ENCODE results near the gene DUSP22.
A peak's percentile ranks its signal among the peaks of the same experiment; 100 is the strongest.
"Not testable (repeated sequence)": the region's sequence is repeated elsewhere in the genome, so short reads cannot be mapped to it uniquely, and the experiment has no call there.

DUSP22 gene

GRCh38 chr6:285902-286301, 6.4 kb upstream of the DUSP22 start:
- H3K36me3 Mint-ChIP-seq (ENCODE audit: low read depth); H3K27me3 Mint-ChIP-seq (ENCODE audit: low read depth); H3K4me3 Mint-ChIP-seq; H3K27ac Mint-ChIP-seq; H3K9me3 Mint-ChIP-seq: not testable (repeated sequence)
- peaks cover 26% of the 10 kb centered on the region for H3K4me1 Mint-ChIP-seq (ENCODE audit: low read depth)

- Mint-ChIP-seq H3K27me3 (ENCODE audit: low read depth) (no peaks in the 10 kb centered on the region), H3K4me1 (ENCODE audit: low read depth) (peaks cover 32% of the 10 kb centered on the region), H3K4me3 (no peak overlapping the region), H3K27ac (no peak overlapping the region), H3K9me3 (peaks cover 5% of the 10 kb centered on the region), H3K36me3 (ENCODE audit: low read depth) (peaks cover 5% of the 10 kb centered on the region)
Observed at GRCh38 chr6:286681-287488, 5.4 kb upstream of the DUSP22 start.

GRCh38 chr6:287489-287860, 4.8 kb upstream of the DUSP22 start:
- peaks cover 32% of the 10 kb centered on the region for H3K4me1 Mint-ChIP-seq (ENCODE audit: low read depth)
- peak overlapping the region; percentile 11 for H3K27ac Mint-ChIP-seq
- H3K9me3 Mint-ChIP-seq = peaks cover 5% of the 10 kb centered on the region
- H3K4me3 Mint-ChIP-seq = no peak overlapping the region
- H3K27me3 Mint-ChIP-seq (ENCODE audit: low read depth) = no peaks in the 10 kb centered on the region
- H3K36me3 Mint-ChIP-seq (ENCODE audit: low read depth) = peaks cover 5% of the 10 kb centered on the region

- peaks cover 5% of the 10 kb centered on the region for H3K9me3 Mint-ChIP-seq
- no peak overlapping the region for H3K27ac Mint-ChIP-seq
- no peak overlapping the region for H3K4me3 Mint-ChIP-seq
- peaks cover 7% of the 10 kb centered on the region for H3K36me3 Mint-ChIP-seq (ENCODE audit: low read depth)
- H3K27me3 Mint-ChIP-seq (ENCODE audit: low read depth) = no peaks in the 10 kb centered on the region
- peaks cover 39% of the 10 kb centered on the region for H3K4me1 Mint-ChIP-seq (ENCODE audit: low read depth)
Observed at GRCh38 chr6:288866-289265, 3.4 kb upstream of the DUSP22 start.

GRCh38 chr6:290111-290922, 2.0 kb upstream of the DUSP22 start:
- Mint-ChIP-seq H3K36me3 (ENCODE audit: low read depth) (peaks cover 7% of the 10 kb centered on the region), H3K27me3 (ENCODE audit: low read depth) (no peaks in the 10 kb centered on the region), H3K9me3 (peaks cover 5% of the 10 kb centered on the region), H3K4me1 (ENCODE audit: low read depth) (peaks cover 42% of the 10 kb centered on the region), H3K4me3 (peak overlapping the region; percentile 49), H3K27ac (peak overlapping the region; percentile 23)

- Mint-ChIP-seq H3K4me3 (peak overlapping the region; percentile 80), H3K27me3 (ENCODE audit: low read depth) (no peaks in the 10 kb centered on the region), H3K27ac (peak overlapping the region; percentile 84), H3K36me3 (ENCODE audit: low read depth) (peaks cover 7% of the 10 kb centered on the region), H3K4me1 (ENCODE audit: low read depth) (peaks cover 40% of the 10 kb centered on the region), H3K9me3 (peaks cover 5% of the 10 kb centered on the region)
Observed at GRCh38 chr6:291204-291696, 1.0 kb upstream of the DUSP22 start.

GRCh38 chr6:292506-293192, 362 bp downstream of the DUSP22 start:
- Mint-ChIP-seq H3K27me3 (ENCODE audit: low read depth) (no peaks in the 10 kb centered on the region), H3K27ac (peak overlapping the region; percentile 86), H3K36me3 (ENCODE audit: low read depth) (peaks cover 5% of the 10 kb centered on the region), H3K4me3 (peak overlapping the region; percentile 95), H3K9me3 (peaks cover 2% of the 10 kb centered on the region), H3K4me1 (ENCODE audit: low read depth) (peaks cover 46% of the 10 kb centered on the region)

GRCh38 chr6:293193-294174, 1.2 kb downstream of the DUSP22 start:
- H3K36me3 Mint-ChIP-seq (ENCODE audit: low read depth) = peaks cover 3% of the 10 kb centered on the region
- H3K9me3 Mint-ChIP-seq = no peaks in the 10 kb centered on the region
- peak overlapping the region; percentile 86 for H3K27ac Mint-ChIP-seq
- H3K4me1 Mint-ChIP-seq (ENCODE audit: low read depth) = peaks cover 43% of the 10 kb centered on the region
- H3K27me3 Mint-ChIP-seq (ENCODE audit: low read depth) = no peaks in the 10 kb centered on the region
- H3K4me3 Mint-ChIP-seq = peak overlapping the region; percentile 95

- Mint-ChIP-seq H3K27ac (no peak overlapping the region), H3K36me3 (ENCODE audit: low read depth) (peaks cover 3% of the 10 kb centered on the region), H3K27me3 (ENCODE audit: low read depth) (no peaks in the 10 kb centered on the region)
Observed at GRCh38 chr6:294656-295565, 2.6 kb downstream of the DUSP22 start.

GRCh38 chr6:296151-297122, 4.2 kb downstream of the DUSP22 start:
- H3K36me3 Mint-ChIP-seq (ENCODE audit: low read depth) = peaks cover 3% of the 10 kb centered on the region
- no peaks in the 10 kb centered on the region for H3K27me3 Mint-ChIP-seq (ENCODE audit: low read depth)
- peaks cover 31% of the 10 kb centered on the region for H3K4me1 Mint-ChIP-seq (ENCODE audit: low read depth)
- H3K9me3 Mint-ChIP-seq = no peaks in the 10 kb centered on the region
- H3K27ac Mint-ChIP-seq = peak overlapping the region; percentile 46
- peak overlapping the region; percentile 30 for H3K4me3 Mint-ChIP-seq

More at GRCh38 chr6:294656-295565, 2.6 kb downstream of the DUSP22 start:
- H3K4me1 Mint-ChIP-seq (ENCODE audit: low read depth) = peaks cover 42% of the 10 kb centered on the region
- no peak overlapping the region for H3K4me3 Mint-ChIP-seq
- no peaks in the 10 kb centered on the region for H3K9me3 Mint-ChIP-seq

- Mint-ChIP-seq H3K36me3 (ENCODE audit: low read depth) (peaks cover 3% of the 10 kb centered on the region), H3K9me3 (no peaks in the 10 kb centered on the region), H3K4me3 (no peak overlapping the region), H3K27me3 (ENCODE audit: low read depth) (no peaks in the 10 kb centered on the region), H3K4me1 (ENCODE audit: low read depth) (peaks cover 29% of the 10 kb centered on the region), H3K27ac (no peak overlapping the region)
Observed at GRCh38 chr6:297571-298232, 5.4 kb downstream of the DUSP22 start.

Data from T-helper 1 cell treated with Interleukin-12 subunit alpha and Interleukin-12 subunit beta and Interleukin-4 antibody, amounts not matched to agents 30 μg/mL and 1 μg/mL, for 36 hours (primary cell).